Neural progenitor cell (in vitro differentiated cells): Measurements from ENCODE around the gene OSTM1. TPM values are rescaled to one million over a fixed set of nuclear protein-coding genes. Genes with fewer than 3 reads are reported as not detected.

Experiments used
- DNase-seq: peaks from one replicate; pipeline ENCODE4 v3.0.0-alpha.2; 2016; ENCODE audit warnings: low spot score
- H2AFZ ChIP-seq: fragments of 200-600 bp; sonication (generic); replicated peaks from 2 replicates; pipeline ENCODE4 v1.6.1; 2016; ENCODE audit warnings: antibody characterized with exemption
- H3F3A ChIP-seq: fragments of 200-600 bp; sonication (generic); 2 replicates; pipeline ENCODE4 v1.6.1; 2016; ENCODE audit warnings: antibody characterized with exemption, low read depth
- H3K27ac ChIP-seq: fragments of 200-600 bp; sonication (generic); 2 replicates; pipeline ENCODE4 v1.5.1; 2016; ENCODE audit warnings: mild to moderate bottlenecking
- H3K27me3 ChIP-seq: fragments of 200-600 bp; sonication (generic); 2 replicates; pipeline ENCODE4 v1.6.1; 2016; ENCODE audit warnings: mild to moderate bottlenecking, moderate library complexity
- H3K36me3 ChIP-seq: fragments of 200-600 bp; sonication (generic); 2 replicates; pipeline ENCODE4 v1.5.1; 2016
- H3K4me1 ChIP-seq: fragments of 200-600 bp; sonication (generic); 2 replicates; pipeline ENCODE4 v1.6.1; 2016; ENCODE audit warnings: mixed run types
- H3K4me2 ChIP-seq: fragments of 200-600 bp; sonication (generic); 2 replicates; pipeline ENCODE4 v1.6.1; 2016
- H3K4me3 ChIP-seq: fragments of 200-600 bp; sonication (generic); 2 replicates; pipeline ENCODE4 v1.5.1; 2016
- H3K79me2 ChIP-seq: fragments of 200-600 bp; sonication (generic); 2 replicates; pipeline ENCODE4 v1.6.1; 2016; ENCODE audit warnings: low read depth
- H3K9ac ChIP-seq: fragments of 200-600 bp; sonication (generic); 2 replicates; pipeline ENCODE4 v1.6.1; 2016
- H3K9me3 ChIP-seq: fragments of 200-600 bp; sonication (generic); 2 replicates; pipeline ENCODE4 v1.5.1; 2016; ENCODE audit warnings: low read depth
- H4K20me1 ChIP-seq: fragments of 200-600 bp; sonication (generic); 2 replicates; pipeline ENCODE4 v1.6.1; 2016; ENCODE audit warnings: low read depth
- H3K27ac Mint-ChIP-seq: 3 replicates; pipeline ENCODE4 v1.8.0; 2021; ENCODE audit warnings: mixed read lengths
- H3K27me3 Mint-ChIP-seq: 2 replicates; pipeline ENCODE4 v1.8.0; 2022; ENCODE audit warnings: low read depth, mild to moderate bottlenecking, inconsistent platforms, moderate library complexity, mixed read lengths; ENCODE audit not compliant: insufficient read depth
- H3K36me3 Mint-ChIP-seq: 3 replicates; pipeline ENCODE4 v1.8.0; 2021; ENCODE audit warnings: mixed read lengths
- H3K4me1 Mint-ChIP-seq: 3 replicates; pipeline ENCODE4 v1.8.0; 2021; ENCODE audit warnings: mixed read lengths
- H3K4me3 Mint-ChIP-seq: 3 replicates; pipeline ENCODE4 v1.8.0; 2021; ENCODE audit warnings: mild to moderate bottlenecking, moderate library complexity, mixed read lengths
- H3K9me3 Mint-ChIP-seq: 3 replicates; pipeline ENCODE4 v1.8.0; 2020; ENCODE audit warnings: mixed read lengths
- EZH2 ChIP-seq: fragments of 200-600 bp; sonication (generic); IDR thresholded peaks from 2 replicates; pipeline ENCODE4 v1.6.1; 2017; ENCODE audit warnings: antibody characterized with exemption, mild to moderate bottlenecking, moderate library complexity
- EZH2phosphoT487 ChIP-seq: fragments of 200-600 bp; sonication (generic); IDR thresholded peaks from 2 replicates; pipeline ENCODE4 v1.6.1; 2017; ENCODE audit warnings: antibody characterized with exemption
- total RNA-seq: library from RNA; depleted of rRNA; stranded (reverse); fragments of >200 nt; gene quantifications from 2 replicates; pipeline ENCODE4 v1.2.3, GENCODE V29; 2015; ENCODE audit warnings: low replicate concordance
- TF ChIP-seq, protein P1 (sequence below): fragments of 200-600 bp; sonication (generic); IDR thresholded peaks from 2 replicates; pipeline ENCODE4 v1.5.1; 2017; ENCODE audit warnings: antibody characterized with exemption, mild to moderate bottlenecking

The OSTM1 gene
- total RNA-seq, 1 donor from 2014 or later: 42.8 TPM

DNA sequence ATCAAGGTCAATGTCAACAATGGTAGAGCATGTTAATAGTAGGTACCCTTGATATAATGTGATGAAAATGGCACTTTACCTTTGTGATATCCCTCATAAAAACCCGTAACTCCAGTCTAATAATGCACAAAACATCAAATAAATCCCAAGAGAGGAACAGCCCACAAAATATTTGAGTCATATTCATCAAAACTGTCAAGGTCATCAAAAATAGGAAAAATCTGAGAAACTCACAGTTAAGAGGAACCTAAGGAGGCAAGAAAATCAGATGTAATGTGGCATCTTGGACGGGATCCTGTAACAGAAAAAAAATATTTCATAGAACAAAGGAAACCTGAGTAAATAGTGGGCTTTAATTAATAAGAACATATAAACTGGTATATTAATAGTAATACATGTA is 25.5 kb upstream of the OSTM1 start:
- H3K4me1 ChIP-seq: no peaks in the 10 kb centered on the region
- Mint-ChIP-seq H3K36me3 (no peaks in the 10 kb centered on the region), H3K4me1 (no peaks in the 10 kb centered on the region), H3K4me3 (no peak overlapping the region), H3K27ac (no peak overlapping the region), H3K27me3 (no peaks in the 10 kb centered on the region), H3K9me3 (no peaks in the 10 kb centered on the region)
- no peaks in the 10 kb centered on the region for H4K20me1 ChIP-seq
- H3F3A ChIP-seq: no peaks in the 10 kb centered on the region
- H3K79me2 ChIP-seq: no peaks in the 10 kb centered on the region
- H3K27me3 ChIP-seq: no peaks in the 10 kb centered on the region
- H3K9ac ChIP-seq: no peak overlapping the region
- no peak overlapping the region for H3K4me3 ChIP-seq
- TF ChIP-seq, protein P1, sequence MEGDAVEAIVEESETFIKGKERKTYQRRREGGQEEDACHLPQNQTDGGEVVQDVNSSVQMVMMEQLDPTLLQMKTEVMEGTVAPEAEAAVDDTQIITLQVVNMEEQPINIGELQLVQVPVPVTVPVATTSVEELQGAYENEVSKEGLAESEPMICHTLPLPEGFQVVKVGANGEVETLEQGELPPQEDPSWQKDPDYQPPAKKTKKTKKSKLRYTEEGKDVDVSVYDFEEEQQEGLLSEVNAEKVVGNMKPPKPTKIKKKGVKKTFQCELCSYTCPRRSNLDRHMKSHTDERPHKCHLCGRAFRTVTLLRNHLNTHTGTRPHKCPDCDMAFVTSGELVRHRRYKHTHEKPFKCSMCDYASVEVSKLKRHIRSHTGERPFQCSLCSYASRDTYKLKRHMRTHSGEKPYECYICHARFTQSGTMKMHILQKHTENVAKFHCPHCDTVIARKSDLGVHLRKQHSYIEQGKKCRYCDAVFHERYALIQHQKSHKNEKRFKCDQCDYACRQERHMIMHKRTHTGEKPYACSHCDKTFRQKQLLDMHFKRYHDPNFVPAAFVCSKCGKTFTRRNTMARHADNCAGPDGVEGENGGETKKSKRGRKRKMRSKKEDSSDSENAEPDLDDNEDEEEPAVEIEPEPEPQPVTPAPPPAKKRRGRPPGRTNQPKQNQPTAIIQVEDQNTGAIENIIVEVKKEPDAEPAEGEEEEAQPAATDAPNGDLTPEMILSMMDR: no peak
- TF ChIP-seq EZH2phosphoT487 (no peak), EZH2 (no peak)
- DNase-seq: no peak
- no peaks in the 10 kb centered on the region for H3K9me3 ChIP-seq
- H2AFZ ChIP-seq: no peak overlapping the region
- H3K36me3 ChIP-seq: no peaks in the 10 kb centered on the region
- H3K4me2 ChIP-seq: no peak overlapping the region
- H3K27ac ChIP-seq: no peak overlapping the region

DNA sequence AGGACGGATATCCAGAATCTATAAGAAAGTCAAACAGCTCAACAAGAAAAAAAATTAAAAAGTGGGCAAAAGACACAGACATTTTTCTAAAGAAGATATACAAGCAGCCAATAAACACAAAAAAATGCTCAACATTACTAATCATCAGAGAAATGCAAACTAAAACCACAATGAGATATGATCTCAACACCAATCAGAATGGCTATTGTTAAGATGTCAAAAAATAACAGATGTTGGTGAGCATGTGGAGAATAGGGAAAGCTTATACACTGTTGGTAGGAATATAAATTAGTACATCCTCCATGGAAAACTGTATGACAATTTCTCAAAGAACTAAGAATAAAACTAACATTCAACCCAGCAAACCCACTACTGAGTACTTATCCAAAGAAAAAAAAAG is 23.3 kb upstream of the OSTM1 start:
- no peak overlapping the region for H3K4me3 ChIP-seq
- H3K27ac Mint-ChIP-seq: no peak overlapping the region
- DNase-seq: no peak
- no peak overlapping the region for H2AFZ ChIP-seq
- H3K9me3 Mint-ChIP-seq: no peaks in the 10 kb centered on the region
- TF ChIP-seq EZH2phosphoT487: no peak
- TF ChIP-seq EZH2: no peak
- TF ChIP-seq, protein P1: no peak
- no peaks in the 10 kb centered on the region for H3K9me3 ChIP-seq
- H3K4me1 ChIP-seq: no peaks in the 10 kb centered on the region
- H3K9ac ChIP-seq: no peak overlapping the region
- no peaks in the 10 kb centered on the region for H4K20me1 ChIP-seq
- no peaks in the 10 kb centered on the region for H3K79me2 ChIP-seq
- no peak overlapping the region for H3K4me2 ChIP-seq
- no peaks in the 10 kb centered on the region for H3K27me3 Mint-ChIP-seq
- H3K4me3 Mint-ChIP-seq: no peak overlapping the region
- H3K4me1 Mint-ChIP-seq: no peaks in the 10 kb centered on the region
- H3K36me3 Mint-ChIP-seq: no peaks in the 10 kb centered on the region
- no peak overlapping the region for H3K27ac ChIP-seq
- H3F3A ChIP-seq: no peaks in the 10 kb centered on the region
- no peaks in the 10 kb centered on the region for H3K36me3 ChIP-seq
- no peaks in the 10 kb centered on the region for H3K27me3 ChIP-seq

DNA sequence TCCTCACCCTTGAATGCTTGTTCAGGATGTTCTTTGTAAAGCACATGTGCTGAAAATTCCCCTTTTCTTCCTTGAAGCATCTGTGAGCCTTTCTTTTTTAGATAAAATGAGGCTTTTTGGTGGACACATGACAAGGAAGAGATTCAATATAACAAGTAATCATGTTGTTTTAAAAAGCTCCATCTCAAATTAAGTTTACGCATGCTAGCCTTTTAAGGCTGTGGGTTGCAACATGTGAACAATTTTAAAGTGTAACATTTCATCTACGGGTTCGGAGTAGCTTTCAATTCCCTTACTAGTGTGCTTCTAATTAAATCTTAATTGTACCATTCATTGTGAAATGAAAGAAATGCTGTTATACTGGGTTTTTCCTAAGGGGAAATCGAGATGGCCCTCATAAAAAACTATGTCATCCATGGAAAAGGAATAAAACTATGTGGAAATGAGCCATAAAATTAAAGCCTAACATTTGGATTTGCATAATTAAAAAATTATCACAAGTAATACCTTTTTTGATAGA is 19.3 kb upstream of the OSTM1 start:
- Histone ChIP-seq H4K20me1 (no peaks in the 10 kb centered on the region), H3K79me2 (no peaks in the 10 kb centered on the region), H3F3A (no peaks in the 10 kb centered on the region), H3K4me3 (no peak overlapping the region), H3K4me2 (no peak overlapping the region), H3K27ac (no peak overlapping the region), H3K27me3 (no peaks in the 10 kb centered on the region), H2AFZ (no peak overlapping the region), H3K36me3 (no peaks in the 10 kb centered on the region), H3K9me3 (no peaks in the 10 kb centered on the region), H3K9ac (no peak overlapping the region), H3K4me1 (no peaks in the 10 kb centered on the region)
- Mint-ChIP-seq H3K4me3 (no peak overlapping the region), H3K36me3 (no peaks in the 10 kb centered on the region), H3K27me3 (no peaks in the 10 kb centered on the region), H3K4me1 (no peaks in the 10 kb centered on the region), H3K27ac (no peak overlapping the region), H3K9me3 (no peaks in the 10 kb centered on the region)
- no peak for TF ChIP-seq EZH2
- no peak for DNase-seq

DNA sequence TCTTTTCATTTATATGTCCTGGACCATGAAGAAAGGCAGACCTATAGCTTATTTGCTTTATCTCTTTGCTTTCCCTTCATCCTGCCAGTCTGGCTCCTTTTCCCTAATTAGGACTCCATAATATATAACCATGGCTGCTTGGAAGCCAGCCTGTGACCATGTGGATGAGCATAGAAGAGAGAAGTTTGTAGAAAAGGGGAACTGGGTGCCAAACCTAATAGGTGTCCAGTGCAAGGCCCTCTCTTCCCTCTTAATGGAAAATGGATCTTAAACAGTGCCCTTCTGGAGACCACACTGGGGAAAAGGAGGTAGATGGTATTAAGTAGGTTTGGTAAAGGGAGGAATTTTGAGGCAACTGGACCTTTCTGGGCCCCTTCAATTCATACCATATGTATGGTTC is 16.7 kb upstream of the OSTM1 start:
- Histone ChIP-seq H3K27ac (no peak overlapping the region), H3F3A (no peaks in the 10 kb centered on the region), H3K4me2 (no peak overlapping the region), H3K9me3 (no peaks in the 10 kb centered on the region), H3K4me1 (no peaks in the 10 kb centered on the region), H3K79me2 (no peaks in the 10 kb centered on the region), H3K36me3 (no peaks in the 10 kb centered on the region), H4K20me1 (no peaks in the 10 kb centered on the region), H3K4me3 (no peak overlapping the region), H3K27me3 (no peaks in the 10 kb centered on the region), H2AFZ (no peak overlapping the region), H3K9ac (no peak overlapping the region)
- H3K27me3 Mint-ChIP-seq: no peaks in the 10 kb centered on the region
- no peaks in the 10 kb centered on the region for H3K9me3 Mint-ChIP-seq
- peaks cover 4% of the 10 kb centered on the region for H3K4me1 Mint-ChIP-seq
- no peak overlapping the region for H3K27ac Mint-ChIP-seq
- no peak overlapping the region for H3K4me3 Mint-ChIP-seq
- TF ChIP-seq EZH2phosphoT487: no peak
- no peak for DNase-seq
- no peaks in the 10 kb centered on the region for H3K36me3 Mint-ChIP-seq
